GM18499 (cell line): ENCODE measurements around the gene OPHN1.
"Not testable (repeated sequence)": the region's sequence is repeated elsewhere in the genome, so short reads cannot be mapped to it uniquely, and the experiment has no call there.

ENCODE experiments used
- ATAC-seq: cut with Tn5 transposase; IDR thresholded peaks from one replicate; pipeline ENCODE4 v1.9.1; 2021; ENCODE audit warnings: moderate number of reproducible peaks; ENCODE audit not compliant: insufficient read depth, unreplicated experiment

Gene OPHN1

GRCh38 chrX:68090266-68090665 lies 343.0 kb downstream of the OPHN1 start:
- no peak for ATAC-seq

- ATAC-seq, result no peak
Measured at GRCh38 chrX:68087526-68087925, 345.8 kb downstream of the OPHN1 start.

- no peak for ATAC-seq
Measured at GRCh38 chrX:68086709-68087108, 346.6 kb downstream of the OPHN1 start.

- ATAC-seq, result no peak
Measured at GRCh38 chrX:68084765-68085164, 348.5 kb downstream of the OPHN1 start.

GRCh38 chrX:68083510-68083909 lies 349.8 kb downstream of the OPHN1 start:
- no peak for ATAC-seq

DNA sequence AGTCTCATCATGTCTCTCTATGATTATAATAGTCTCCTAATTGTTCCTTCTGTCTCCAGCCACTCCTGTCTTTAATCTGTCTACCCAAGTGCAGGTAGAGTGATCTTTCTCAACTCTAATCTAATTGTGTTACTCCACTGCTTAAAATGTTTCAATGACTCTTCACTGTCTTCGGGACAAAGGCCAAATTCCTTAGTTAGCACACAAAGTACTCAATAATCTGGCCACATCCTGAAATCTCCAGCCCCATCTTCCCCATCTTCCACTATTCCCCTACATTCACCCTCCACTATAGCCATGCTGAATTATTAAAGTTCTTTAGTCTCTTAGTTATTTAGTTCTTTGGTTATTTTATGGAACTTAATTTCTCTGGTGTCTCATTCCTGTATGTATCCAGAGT lies 353.3 kb downstream of the OPHN1 start:
- ATAC-seq, result no peak

DNA sequence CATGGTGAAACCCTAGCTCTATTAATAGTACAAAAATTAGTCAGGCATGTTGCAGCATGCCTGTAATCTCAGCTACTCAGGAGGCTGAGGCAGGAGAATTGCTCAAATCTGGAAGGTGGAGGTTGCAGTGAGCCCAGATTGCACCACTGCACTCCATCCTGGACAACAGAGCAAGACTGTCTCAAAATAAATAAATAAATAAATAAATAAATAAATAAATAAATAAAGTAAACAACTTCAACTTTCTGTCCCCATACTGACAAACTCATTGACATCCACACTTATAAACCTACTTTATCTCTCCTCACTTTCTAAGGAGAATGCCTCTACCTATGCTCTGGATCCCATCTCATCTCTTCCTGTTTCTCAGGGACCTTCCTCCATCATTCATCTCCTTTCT lies 354.5 kb downstream of the OPHN1 start:
- not testable (repeated sequence) for ATAC-seq

- ATAC-seq, result no peak
Measured at GRCh38 chrX:68077378-68077777, 355.9 kb downstream of the OPHN1 start.

GRCh38 chrX:68072041-68072440 lies 361.3 kb downstream of the OPHN1 start:
- no peak for ATAC-seq

GRCh38 chrX:68070119-68070518 lies 363.2 kb downstream of the OPHN1 start:
- ATAC-seq, result not testable (repeated sequence)

- no peak for ATAC-seq
Measured at GRCh38 chrX:68061206-68061535, 372.1 kb downstream of the OPHN1 start.

- no peak for ATAC-seq
Measured at GRCh38 chrX:68060506-68061205, 372.6 kb downstream of the OPHN1 start.

DNA sequence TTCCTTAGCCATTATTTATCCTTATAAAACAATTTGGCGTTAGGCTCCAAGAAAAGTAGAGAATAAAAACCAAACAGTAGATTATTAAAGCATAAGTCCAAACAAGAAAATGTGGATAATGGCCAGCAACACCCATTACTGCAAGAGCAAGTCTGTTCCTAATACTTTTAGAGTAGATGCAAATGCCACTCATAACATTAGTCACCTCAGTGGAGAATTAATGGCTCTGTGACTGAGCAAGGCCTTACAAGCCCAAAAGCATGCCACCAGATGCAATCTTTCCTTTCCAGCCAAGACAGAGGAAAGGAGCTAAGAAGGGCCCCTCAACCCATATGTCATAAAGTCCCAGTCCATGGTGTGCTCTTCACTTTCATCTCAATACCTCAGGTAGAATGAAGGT lies 373.8 kb downstream of the OPHN1 start:
- no peak for ATAC-seq

DNA sequence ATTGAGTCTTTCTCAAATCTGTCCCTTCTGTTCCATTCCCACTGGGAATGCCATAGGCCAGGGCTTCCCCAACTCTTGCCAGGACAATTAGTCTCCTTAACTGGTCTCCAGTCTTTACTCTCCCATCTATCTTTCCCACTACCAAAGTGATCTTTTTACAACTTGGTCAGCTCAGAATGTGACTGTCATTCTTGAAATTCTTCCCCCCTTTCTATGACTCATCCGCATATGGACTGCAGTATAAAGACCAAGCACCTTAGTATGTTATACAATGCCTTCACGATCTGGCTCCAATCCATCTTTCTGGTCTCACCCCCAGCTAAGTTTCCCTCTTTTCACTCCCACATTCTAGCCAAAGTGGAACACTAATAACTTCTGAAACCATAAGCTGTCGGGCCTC lies 383.8 kb downstream of the OPHN1 start:
- no peak for ATAC-seq

DNA sequence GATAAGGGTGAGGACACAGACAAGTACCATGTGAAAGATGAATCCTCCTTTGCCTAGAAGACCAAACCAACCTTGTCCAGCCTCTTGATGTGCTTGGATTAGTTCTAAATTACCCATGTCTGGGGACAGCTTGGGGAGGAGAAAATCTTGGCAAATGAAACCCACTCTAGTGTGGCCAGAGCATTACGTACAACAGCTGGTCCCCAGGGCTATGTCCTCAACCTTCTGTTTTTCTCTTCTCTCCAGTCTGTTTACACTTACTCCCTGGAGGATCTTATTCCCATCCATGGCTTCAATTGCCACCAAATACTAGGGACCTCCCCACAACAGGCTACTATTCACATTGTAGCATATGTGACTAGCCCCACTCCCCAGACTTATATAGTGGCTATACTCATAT lies 384.5 kb downstream of the OPHN1 start:
- no peak for ATAC-seq

DNA sequence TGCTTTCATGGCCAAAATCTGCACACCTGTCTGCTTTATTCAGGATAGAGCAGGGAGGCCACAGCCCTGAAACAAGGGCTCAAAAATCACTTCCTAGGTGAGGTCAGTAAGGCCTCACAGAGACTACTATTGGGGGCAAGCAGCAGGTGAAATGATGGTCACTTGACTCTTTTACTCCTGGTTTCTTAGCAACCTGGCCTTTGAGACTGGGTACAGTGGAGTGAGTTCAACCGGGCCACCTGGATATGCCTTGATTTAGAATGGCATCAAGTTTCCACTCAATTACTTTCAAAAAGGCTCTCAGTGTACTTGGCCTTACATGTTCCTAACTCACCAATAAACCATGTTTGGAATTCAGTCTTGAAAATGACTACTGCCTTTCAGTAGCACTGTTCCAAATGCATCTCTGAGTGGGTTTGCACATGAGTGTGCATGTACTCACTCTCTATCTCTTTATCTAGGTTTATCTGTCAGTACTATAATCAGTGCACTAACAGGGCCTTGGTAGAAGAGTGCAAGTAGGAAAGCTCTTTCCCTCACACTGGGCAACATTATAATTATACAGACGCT lies 388.2 kb downstream of the OPHN1 start:
- ATAC-seq, result no peak

DNA sequence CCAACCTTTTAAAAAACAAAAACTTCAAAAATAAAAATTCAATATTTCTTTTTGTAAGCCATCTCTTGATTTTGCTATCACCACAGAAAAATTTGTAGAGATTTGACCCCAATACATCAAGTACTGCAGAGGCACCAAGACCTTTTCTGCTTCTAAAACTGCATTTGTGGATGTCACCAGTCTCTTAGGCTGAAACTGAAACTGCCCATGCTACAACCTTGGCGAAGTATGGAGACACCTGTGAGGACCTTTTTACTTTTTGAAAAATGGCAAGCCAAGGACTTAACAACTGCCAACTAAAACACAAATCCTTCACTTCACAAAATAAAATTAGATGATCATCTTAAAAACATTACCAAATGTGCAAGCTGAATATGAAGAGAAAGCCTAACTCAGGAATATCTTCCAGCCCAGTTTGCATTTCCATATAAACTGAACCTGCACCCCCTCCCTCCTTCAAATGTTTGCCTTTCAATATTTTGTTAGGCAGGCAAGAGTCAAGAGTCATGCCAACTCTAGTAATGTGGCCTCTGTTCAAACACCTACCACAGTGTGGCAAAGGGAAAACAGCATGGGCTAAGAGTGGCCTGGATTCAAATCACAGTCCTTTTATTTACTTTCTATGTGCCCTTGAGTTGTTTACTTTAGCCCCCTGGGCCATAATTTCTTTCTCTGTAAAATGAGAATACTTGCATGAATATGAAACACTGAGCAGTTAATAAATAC lies 389.4 kb downstream of the OPHN1 start:
- ATAC-seq, result no peak

GRCh38 chrX:68041110-68041509 lies 392.2 kb downstream of the OPHN1 start:
- no peak for ATAC-seq

GRCh38 chrX:68018248-68019203 lies 414.8 kb downstream of the OPHN1 start:
- no peak for ATAC-seq

DNA sequence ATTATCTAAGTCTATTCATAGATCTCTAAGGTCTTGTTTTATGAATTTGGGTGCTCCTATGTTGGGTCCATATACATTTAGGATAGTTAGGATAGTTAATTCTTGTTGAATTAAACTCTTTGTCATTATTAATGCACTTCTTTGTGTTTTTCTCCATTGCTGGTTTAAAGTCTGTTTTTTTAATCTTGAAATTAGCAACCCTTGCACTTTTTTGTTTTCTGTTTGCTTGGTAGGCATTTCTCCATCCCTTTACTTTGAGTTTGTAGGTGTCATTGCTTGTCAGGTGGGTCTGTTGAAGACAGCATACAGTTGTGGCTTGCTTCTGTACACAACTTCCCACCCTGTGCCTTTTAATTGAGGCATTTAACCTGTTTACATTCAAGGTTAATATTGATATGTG lies 434.8 kb downstream of the OPHN1 start:
- ATAC-seq, result no peak
